ENCODE data around the gene LINC00237. TPM values are rescaled to one million over a fixed set of nuclear protein-coding genes. Genes with fewer than 3 reads are reported as not detected.

The LINC00237 gene
- polyA plus RNA-seq, 2 of the 4 experiments (the other 2 are of a cell fraction), result not detected

- H3K9me3 ChIP-seq, result no peaks in the 10 kb centered on the region
- ChIA-PET CTCF (interaction anchor here (1.0 to 1.6 kb wide), 2 partner anchors 16 to 270 kb away, joined by 3 to 6 read pairs; no protein-coding TSS in a partner anchor), POLR2A (no interaction called here)
- 89% methylated on average over 5 of the region's 5 CpGs for WGBS (ENCODE audit: missing lambda C conversion rate)
- FAIRE-seq, result no peak
- no peak overlapping the region for H3K27ac ChIP-seq
- no peak for DNase-seq (ENCODE audit: low read depth in 1 of 2, low spot score in 1 of 2)
- ATAC-seq, result no peak
- H3K4me3 ChIP-seq, result no peak overlapping the region
- peaks cover 10% of the 10 kb centered on the region for H3K4me1 ChIP-seq
- H3K4me2 ChIP-seq, result no peak overlapping the region
- TF ChIP-seq FOSB (CRISPR knock-in tag; IDR thresholded peaks at IDR 0.05), result no peak
- TF ChIP-seq HOXB5 (CRISPR knock-in tag; IDR thresholded peaks at IDR 0.05), result no peak
- no peak for TF ChIP-seq SMC3 (IDR thresholded peaks at IDR 0.05)
- TF ChIP-seq FOSL2 (IDR thresholded peaks at IDR 0.05), result no peak
- TF ChIP-seq FOSL2 (CRISPR knock-in tag; IDR thresholded peaks at IDR 0.05), result no peak
- TF ChIP-seq, protein P1, sequence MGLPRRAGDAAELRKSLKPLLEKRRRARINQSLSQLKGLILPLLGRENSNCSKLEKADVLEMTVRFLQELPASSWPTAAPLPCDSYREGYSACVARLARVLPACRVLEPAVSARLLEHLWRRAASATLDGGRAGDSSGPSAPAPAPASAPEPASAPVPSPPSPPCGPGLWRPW (IDR thresholded peaks at IDR 0.05), result no peak
- no peak for TF ChIP-seq EHF (CRISPR knock-in tag; IDR thresholded peaks at IDR 0.05)
- no peak for TF ChIP-seq ZNF302 (CRISPR knock-in tag; IDR thresholded peaks at IDR 0.05)
- no peak for TF ChIP-seq RAD21 (conservative IDR thresholded peaks at IDR 0.05 in 1 of 2, IDR thresholded peaks at IDR 0.05 in 1 of 2)
- no peak for TF ChIP-seq HOXA7 (CRISPR knock-in tag; IDR thresholded peaks at IDR 0.05)
- TF ChIP-seq SREBF2 (IDR thresholded peaks at IDR 0.05), result no peak
- TF ChIP-seq, protein P2, sequence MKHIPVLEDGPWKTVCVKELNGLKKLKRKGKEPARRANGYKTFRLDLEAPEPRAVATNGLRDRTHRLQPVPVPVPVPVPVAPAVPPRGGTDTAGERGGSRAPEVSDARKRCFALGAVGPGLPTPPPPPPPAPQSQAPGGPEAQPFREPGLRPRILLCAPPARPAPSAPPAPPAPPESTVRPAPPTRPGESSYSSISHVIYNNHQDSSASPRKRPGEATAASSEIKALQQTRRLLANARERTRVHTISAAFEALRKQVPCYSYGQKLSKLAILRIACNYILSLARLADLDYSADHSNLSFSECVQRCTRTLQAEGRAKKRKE (CRISPR knock-in tag; IDR thresholded peaks at IDR 0.05; ENCODE audit: low read depth), result no peak
- no peak for TF ChIP-seq FOXS1 (CRISPR knock-in tag; IDR thresholded peaks at IDR 0.05)
- no peak for TF ChIP-seq CEBPB (IDR thresholded peaks at IDR 0.05)
- no peak for TF ChIP-seq GATA3 (IDR thresholded peaks at IDR 0.05; ENCODE audit: borderline replicate concordance)
- TF ChIP-seq JUNB (IDR thresholded peaks at IDR 0.05), result no peak
- TF ChIP-seq, protein P3, sequence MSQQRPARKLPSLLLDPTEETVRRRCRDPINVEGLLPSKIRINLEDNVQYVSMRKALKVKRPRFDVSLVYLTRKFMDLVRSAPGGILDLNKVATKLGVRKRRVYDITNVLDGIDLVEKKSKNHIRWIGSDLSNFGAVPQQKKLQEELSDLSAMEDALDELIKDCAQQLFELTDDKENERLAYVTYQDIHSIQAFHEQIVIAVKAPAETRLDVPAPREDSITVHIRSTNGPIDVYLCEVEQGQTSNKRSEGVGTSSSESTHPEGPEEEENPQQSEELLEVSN (IDR thresholded peaks at IDR 0.05; ENCODE audit: borderline replicate concordance, low read depth), result no peak
- TF ChIP-seq TP53 (CRISPR knock-in tag; IDR thresholded peaks at IDR 0.05), result no peak
Observed at GRCh38 chr20:21129861-21130260, 23.7 kb upstream of the LINC00237 start.

GRCh38 chr20:21127201-21127981 is 21.2 kb upstream of the LINC00237 start:
- peak overlapping the region; percentile 89; the same call in 1 of the 3 replicates for H3K4me3 ChIP-seq
- H3K4me1 ChIP-seq, result peaks cover 10% of the 10 kb centered on the region
- POLR2A ChIA-PET, result interaction anchor here (1.4 kb wide), 1 partner anchor 55 kb away, joined by 5 read pairs; no protein-coding TSS in a partner anchor
- ATAC-seq (no peak), FAIRE-seq (peak; percentile 43), DNase-seq (ENCODE audit: low read depth in 1 of 2, low spot score in 1 of 2) (no peak)
- H3K4me2 ChIP-seq, result peak overlapping the region; percentile 81
- no peaks in the 10 kb centered on the region for H3K9me3 ChIP-seq
- CTCF ChIA-PET, result interaction anchor here (0.7 to 4.3 kb wide), 4 partner anchors 19 to 285 kb away, joined by 3 to 22 read pairs (median 9); no protein-coding TSS in a partner anchor
- no peak overlapping the region for H3K27ac ChIP-seq
- TF ChIP-seq MYC (IDR thresholded peaks at IDR 0.05; ENCODE audit: borderline replicate concordance, low read length), result no peak
- WGBS (ENCODE audit: missing lambda C conversion rate), result 92% methylated on average over 5 of the region's 5 CpGs

- DNase-seq (ENCODE audit: low read depth in 1 of 2, low spot score in 1 of 2), result no peak
- Histone ChIP-seq H3K27ac (peak overlapping the region; percentile 82 to 93), H3K4me3 (peak overlapping the region; percentile 89), H3K4me1 (peaks cover 10% of the 10 kb centered on the region), H3K4me2 (peak overlapping the region; percentile 81), H3K9me3 (no peaks in the 10 kb centered on the region)
- WGBS (ENCODE audit: missing lambda C conversion rate), result 22% methylated on average over 8 of the region's 8 CpGs
- FAIRE-seq, result no peak
- TF ChIP-seq NPAS2 (CRISPR knock-in tag; IDR thresholded peaks at IDR 0.05; ENCODE audit: borderline replicate concordance) (no peak), CTCF (IDR thresholded peaks at IDR 0.05) (no peak), ESRRA (IDR thresholded peaks at IDR 0.05; ENCODE audit: borderline replicate concordance, low read length) (no peak), HOXB5 (CRISPR knock-in tag; IDR thresholded peaks at IDR 0.05) (no peak), RCOR1 (IDR thresholded peaks at IDR 0.05; ENCODE audit: low read depth, low read length) (no peak), MAX (IDR thresholded peaks at IDR 0.05) (no peak), HDAC2 (IDR thresholded peaks at IDR 0.05) (no peak), RAD21 (conservative IDR thresholded peaks at IDR 0.05 in 1 of 2, IDR thresholded peaks at IDR 0.05 in 1 of 2) (no peak), FOXS1 (CRISPR knock-in tag; IDR thresholded peaks at IDR 0.05) (no peak), CEBPB (IDR thresholded peaks at IDR 0.05) (no peak), NFE2L2 (conservative IDR thresholded peaks at IDR 0.05; ENCODE audit: low read length) (no peak), EP300 (IDR thresholded peaks at IDR 0.05) (no peak), EHF (CRISPR knock-in tag; IDR thresholded peaks at IDR 0.05) (no peak), FOSB (CRISPR knock-in tag; IDR thresholded peaks at IDR 0.05) (no peak)
- ChIA-PET POLR2A (interaction anchor here (1.3 to 1.7 kb wide), 3 partner anchors 15 to 177 kb away, joined by 3 to 6 read pairs (median 5); partner anchors contain the start of gene XRN2), CTCF (interaction anchor here (0.7 to 4.3 kb wide), 6 partner anchors 13 to 284 kb away, joined by 3 to 22 read pairs (median 4); no protein-coding TSS in a partner anchor)
- ATAC-seq, result 0 out of 6 replicates have a peak, but pooled peaks of 1 of the 2 experiments have one; percentile 1
Observed at GRCh38 chr20:21126581-21126870, 20.4 kb upstream of the LINC00237 start.

All from A549 (cell line).